GM12878 (cell line): ENCODE measurements around the gene ANGEL2. TPM values are rescaled to one million over a fixed set of nuclear protein-coding genes. Genes with fewer than 3 reads are reported as not detected.

Experiments used
- FOXK2 ChIP-seq: fragments of 450-650 bp; IDR thresholded peaks from 2 replicates; pipeline ENCODE4 v1.6.1; 2017; ENCODE audit warnings: mild to moderate bottlenecking, moderate library complexity
- HDAC2 ChIP-seq: fragments of 200-600 bp; sonication (generic); IDR thresholded peaks from 2 replicates; pipeline ENCODE4 v1.6.1; 2017
- NKRF ChIP-seq: fragments of 450-650 bp; conservative IDR thresholded peaks from 2 replicates; pipeline ENCODE4 v1.6.1; 2017; ENCODE audit warnings: mild to moderate bottlenecking, moderate library complexity
- RAD51 ChIP-seq: fragments of 450-650 bp; IDR thresholded peaks from 2 replicates; pipeline ENCODE4 v1.6.1; 2016; ENCODE audit warnings: moderate library complexity, mild to moderate bottlenecking, inconsistent platforms
- SIX5 ChIP-seq: IDR thresholded peaks from 2 replicates; pipeline ENCODE4 v1.6.1; 2011; ENCODE audit warnings: mild to moderate bottlenecking, low read depth, low read length, moderate library complexity; ENCODE audit not compliant: severe bottlenecking
- SMARCA5 ChIP-seq: fragments of 450-650 bp; IDR thresholded peaks from 2 replicates; pipeline ENCODE4 v1.6.1; 2017; ENCODE audit warnings: mild to moderate bottlenecking
- SUPT20H ChIP-seq: IDR thresholded peaks from 2 replicates; pipeline ENCODE4 v1.6.1; 2011; ENCODE audit warnings: low read depth, mild to moderate bottlenecking, low read length, moderate library complexity, borderline replicate concordance; ENCODE audit not compliant: control insufficient read depth
- WRNIP1 ChIP-seq: IDR thresholded peaks from 2 replicates; pipeline ENCODE4 v1.6.1; 2011; ENCODE audit warnings: low read depth, low read length, improper control_type of control experiment, borderline replicate concordance
- YY1 ChIP-seq: IDR thresholded peaks from 2 replicates; pipeline ENCODE4 v1.6.1; 2011; ENCODE audit warnings: low read depth, mild to moderate bottlenecking, low read length
- ZNF592 ChIP-seq: fragments of 450-650 bp; IDR thresholded peaks from 2 replicates; pipeline ENCODE4 v1.6.1; 2017; ENCODE audit warnings: mild to moderate bottlenecking, moderate library complexity
- polyA plus RNA-seq, 11 experiments: library from polyadenylated mRNA; depleted of rRNA in 4 of 11; unstranded in 6 of 11; stranded (reverse) in 5 of 11; fragments of >200 nt; fragmentation: Nextera tagmentation in 4 of 11; fragmentation: Illumina TruSeq in 1 of 11; extraction: Ambion mirVana in 4 of 11; extraction: Trizol in 1 of 11; gene quantifications; 1 replicate in 1 of 11; 2 replicates in 10 of 11; pipeline versions ENCODE4 v1.2.1 to v1.2.3, GENCODE V29; 2011 to 2016; ENCODE audit warnings: inconsistent platforms in 2 of 11, missing spikeins in 2 of 11, low read depth in 1 of 11
- total RNA-seq, 4 experiments: library from RNA; depleted of rRNA in 3 of 4; stranded (reverse); fragments of >200 nt in 3 of 4; fragmentation: Illumina TruSeq in 1 of 4; extraction: Trizol in 1 of 4; gene quantifications; 2 replicates each; pipeline versions ENCODE4 v1.2.1 to v1.2.3, GENCODE V29; 2013 to 2021
- TF ChIP-seq, protein P1 (sequence below): fragments of 450-650 bp; IDR thresholded peaks from 2 replicates; pipeline ENCODE4 v1.6.1; 2014; ENCODE audit warnings: mild to moderate bottlenecking

The ANGEL2 gene
- total and polyA plus RNA-seq, 10 of the 15 experiments (the other 5 are each of a cell fraction or from before 2014, with no cell fraction given), result 6.3 to 53.9 (median 30.7) TPM

GRCh38 chr1:212970085-212970484, 45.6 kb downstream of the ANGEL2 start (continued):
- TF ChIP-seq ZNF592 (no peak), RAD51 (no peak), HDAC2 (no peak), SMARCA5 (no peak), YY1 (no peak), WRNIP1 (no peak), NKRF (no peak), SIX5 (no peak), FOXK2 (no peak), SUPT20H (no peak)
- TF ChIP-seq, protein P1, sequence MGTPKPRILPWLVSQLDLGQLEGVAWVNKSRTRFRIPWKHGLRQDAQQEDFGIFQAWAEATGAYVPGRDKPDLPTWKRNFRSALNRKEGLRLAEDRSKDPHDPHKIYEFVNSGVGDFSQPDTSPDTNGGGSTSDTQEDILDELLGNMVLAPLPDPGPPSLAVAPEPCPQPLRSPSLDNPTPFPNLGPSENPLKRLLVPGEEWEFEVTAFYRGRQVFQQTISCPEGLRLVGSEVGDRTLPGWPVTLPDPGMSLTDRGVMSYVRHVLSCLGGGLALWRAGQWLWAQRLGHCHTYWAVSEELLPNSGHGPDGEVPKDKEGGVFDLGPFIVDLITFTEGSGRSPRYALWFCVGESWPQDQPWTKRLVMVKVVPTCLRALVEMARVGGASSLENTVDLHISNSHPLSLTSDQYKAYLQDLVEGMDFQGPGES, result no peak
- TF ChIP-seq, all 136 proteins: peak for 0
